Right cardiac atrium (tissue), 5 donors: ENCODE measurements around the gene B4GALT6. TPM values are rescaled to one million over a fixed set of nuclear protein-coding genes. Genes with fewer than 3 reads are reported as not detected.

ENCODE experiments used
- ATAC-seq, 2 donors: fragments of 200-7000 bp; cut with Tn5 transposase; one replicate each; pipeline versions ENCODE4 v1.8.0 to v1.9.1; 2020; ENCODE audit warnings: moderate library complexity in 2 of 2, mild to moderate bottlenecking in 1 of 2
- DNase-seq, 3 donors: peaks; one replicate each; pipeline ENCODE4 v3.0.0-alpha.2; 2020
- H3K27ac ChIP-seq: one replicate; pipeline ENCODE4 v1.5.1; 2013; ENCODE audit warnings: mild to moderate bottlenecking, low read length, control low read depth, moderate library complexity
- H3K27me3 ChIP-seq: one replicate; pipeline ENCODE4 v1.6.1; 2013; ENCODE audit not compliant: control insufficient read depth, insufficient read depth
- H3K4me1 ChIP-seq: one replicate; pipeline ENCODE4 v1.6.1; 2013; ENCODE audit warnings: low read length; ENCODE audit not compliant: control insufficient read depth, insufficient read depth
- H3K4me3 ChIP-seq: one replicate; pipeline ENCODE4 v1.5.1; 2013; ENCODE audit warnings: low read length, control low read depth
- H3K9me3 ChIP-seq: one replicate; pipeline ENCODE4 v1.6.1; 2013; ENCODE audit warnings: low read length; ENCODE audit not compliant: control insufficient read depth
- WGBS: extraction: QIAGEN DNeasy Blood & Tissue Kit; methylation state at CpG from one replicate; pipeline ENCODE4 v1.1.7; 2013; 5-methylcytosine and 5-hydroxymethylcytosine counted together
- intact Hi-C, 4 donors: fragments of 100-400 bp; cut with DNase I; formaldehyde crosslinking; loops; one replicate each; pipeline versions ENCODE4 v1.11.0 to v1.14.0; 2022 to 2023
- polyA plus RNA-seq: library from polyadenylated mRNA; stranded (reverse); fragments of 200-250 nt; gene quantifications from one replicate; pipeline ENCODE4 v1.2.3, GENCODE V29; 2013
- total RNA-seq, 4 donors: library from RNA; stranded (reverse); fragmentation: NEBNext Ultra II Directional; extraction: Animal tissue kit (Norgen Biotek cat#: 25700); gene quantifications; one replicate each; pipeline ENCODE4 v1.2.1, GENCODE V29; 2021
- donor health status: healthy with polysubstance abuse.
- donor health status: DM: no; HTN: yes; CAD: no.
- donor health status: DM: no; HTN: no; CAD: no.
- donor health status: DM: no; HTN: yes; CAD: no; lungs with severe emphysema.
- donor health status: DM: yes; HTN: yes; CAD: no.

B4GALT6 gene
- total and polyA plus RNA-seq, 5 donors = 4.1 to 12.9 (median 10.2) TPM

DNA sequence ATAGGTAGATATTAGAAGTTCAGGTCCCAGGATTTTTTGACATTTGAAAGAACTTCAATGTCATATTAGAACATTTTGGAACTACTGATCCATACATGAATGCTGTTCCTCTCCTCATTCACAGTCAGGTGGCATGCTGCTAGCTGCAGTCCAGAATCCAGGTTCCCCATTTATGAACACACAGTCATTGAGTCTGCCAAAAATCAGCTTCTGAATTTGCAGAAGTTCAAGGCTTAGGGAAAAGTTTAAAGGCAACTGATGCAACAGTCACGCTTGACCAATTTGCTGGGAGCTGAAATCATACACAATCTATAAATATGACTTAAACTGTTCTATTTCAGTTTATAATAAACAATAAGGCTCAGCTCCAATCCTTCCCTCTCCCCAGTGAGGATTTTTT lies 110.0 kb downstream of the B4GALT6 start:
- intact Hi-C loops = no loop called here
- Histone ChIP-seq H3K27ac (no peak overlapping the region), H3K4me3 (no peak overlapping the region), H3K27me3 (no peaks in the 10 kb centered on the region), H3K4me1 (peaks cover 2% of the 10 kb centered on the region), H3K9me3 (no peaks in the 10 kb centered on the region)
- ATAC-seq (no peak), DNase-seq (no peak)
- WGBS = 84% methylated on average over 1 of the region's 1 CpG

Other genes starting within 250 kb of the B4GALT6 start
- gene DSG3, start 236.8 kb downstream of the B4GALT6 start, total RNA-seq = not detected
- not detected for gene DSG3, start 236.8 kb downstream of the B4GALT6 start, polyA plus RNA-seq
- gene DSG2, start 186.4 kb downstream of the B4GALT6 start, total RNA-seq = 10 to 100 TPM; 73.7 to 77.6 (median 75.2) TPM
- 24.8 TPM for gene DSG2, start 186.4 kb downstream of the B4GALT6 start, polyA plus RNA-seq
- under 1 TPM in 1 of 4 donors, not detected in 3; 0.79 TPM for gene TTR, start 92.7 kb downstream of the B4GALT6 start, total RNA-seq
- 0.11 TPM for gene TTR, start 92.7 kb downstream of the B4GALT6 start, polyA plus RNA-seq
- gene SLC25A52, start 76.3 kb upstream of the B4GALT6 start, total RNA-seq = under 1 TPM in 1 of 4 donors, not detected in 3; 0.23 TPM
- gene SLC25A52, start 76.3 kb upstream of the B4GALT6 start, polyA plus RNA-seq = 0.07 TPM